ENCODE measurements around the gene KREMEN1.
"Not testable (repeated sequence)": the region's sequence is repeated elsewhere in the genome, so short reads cannot be mapped to it uniquely, and the experiment has no call there.

The KREMEN1 gene

DNA sequence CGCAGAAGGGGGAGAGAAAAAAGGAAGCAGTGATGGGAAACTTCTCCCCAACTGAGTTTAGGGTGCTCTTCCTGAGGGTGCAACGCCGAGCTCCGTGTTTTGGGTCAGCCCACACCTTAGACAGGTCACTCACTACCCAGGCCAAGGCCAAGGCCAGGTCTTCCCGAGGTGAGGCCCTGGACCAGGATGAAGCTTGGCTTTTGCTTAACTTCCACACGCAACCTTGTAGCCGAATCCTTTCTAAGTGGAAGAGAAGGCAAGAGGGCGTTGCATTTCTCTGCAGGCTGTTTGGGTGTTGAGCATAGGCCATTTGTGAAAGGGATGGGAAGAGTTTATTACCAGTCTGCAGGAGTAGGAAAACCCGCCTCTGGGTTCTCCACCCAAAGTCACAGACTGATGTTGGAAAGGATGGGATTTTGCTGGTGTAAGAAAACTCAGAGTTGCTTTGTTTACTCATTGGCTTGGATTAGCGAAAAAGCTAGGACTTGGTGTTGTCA lies 1.5 kb downstream of the KREMEN1 start:
- DNase-seq: no peak

DNA sequence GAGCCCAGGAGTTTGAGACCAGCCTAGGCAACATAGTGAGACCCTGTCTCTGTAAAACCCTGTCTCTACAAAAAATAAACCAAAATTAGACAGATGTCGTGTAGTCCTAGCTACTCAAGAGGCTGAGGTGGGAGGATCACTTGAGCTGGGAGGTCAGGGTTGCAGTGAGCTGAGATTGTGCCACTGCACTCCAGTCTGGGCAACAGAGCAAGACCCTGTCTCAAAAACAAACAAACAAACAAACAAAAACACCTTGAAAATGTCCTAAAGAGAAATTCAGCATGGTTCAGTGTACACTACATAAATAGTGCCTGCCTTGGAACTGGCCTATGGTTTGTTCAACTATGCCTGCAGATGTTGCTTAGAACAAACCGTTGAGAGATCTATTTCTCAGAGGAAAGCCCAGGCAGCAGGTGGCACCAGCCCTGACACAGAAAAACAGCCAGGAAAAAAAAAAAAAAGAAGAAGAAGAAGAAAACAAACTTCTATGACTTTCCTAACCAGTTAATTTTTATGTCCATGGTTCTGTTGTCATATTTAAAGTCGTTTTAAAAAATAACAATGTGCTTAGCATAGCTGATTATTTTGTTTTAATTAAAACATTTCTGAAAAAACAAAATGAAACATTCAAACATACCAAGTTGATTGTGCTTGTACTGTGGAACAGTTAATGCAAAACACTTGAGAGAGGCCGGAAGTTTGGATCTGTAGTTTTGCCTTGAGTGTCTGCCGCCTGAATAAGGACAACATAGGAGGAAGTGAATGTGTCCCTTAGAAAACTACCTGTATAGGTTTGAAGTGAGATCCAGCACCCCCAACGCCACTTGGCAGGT lies 5.4 kb downstream of the KREMEN1 start:
- DNase-seq: no peak

DNA sequence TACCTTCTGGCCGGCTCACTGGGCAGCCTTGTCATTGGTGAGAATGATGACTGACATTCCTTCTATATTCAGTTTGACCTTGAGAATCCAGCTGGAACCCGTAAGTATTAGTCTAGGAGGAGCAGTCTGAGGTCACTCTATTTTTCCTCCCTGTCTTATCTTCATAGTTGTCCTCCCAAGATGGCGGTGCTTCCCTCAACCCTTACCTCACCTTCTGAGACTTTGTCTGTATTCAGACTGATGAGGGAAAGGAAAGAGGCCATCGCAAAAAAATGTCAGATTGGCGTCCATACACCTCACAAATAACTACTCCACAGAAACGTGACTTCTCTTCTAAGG lies 6.0 kb downstream of the KREMEN1 start:
- no peak for DNase-seq

DNA sequence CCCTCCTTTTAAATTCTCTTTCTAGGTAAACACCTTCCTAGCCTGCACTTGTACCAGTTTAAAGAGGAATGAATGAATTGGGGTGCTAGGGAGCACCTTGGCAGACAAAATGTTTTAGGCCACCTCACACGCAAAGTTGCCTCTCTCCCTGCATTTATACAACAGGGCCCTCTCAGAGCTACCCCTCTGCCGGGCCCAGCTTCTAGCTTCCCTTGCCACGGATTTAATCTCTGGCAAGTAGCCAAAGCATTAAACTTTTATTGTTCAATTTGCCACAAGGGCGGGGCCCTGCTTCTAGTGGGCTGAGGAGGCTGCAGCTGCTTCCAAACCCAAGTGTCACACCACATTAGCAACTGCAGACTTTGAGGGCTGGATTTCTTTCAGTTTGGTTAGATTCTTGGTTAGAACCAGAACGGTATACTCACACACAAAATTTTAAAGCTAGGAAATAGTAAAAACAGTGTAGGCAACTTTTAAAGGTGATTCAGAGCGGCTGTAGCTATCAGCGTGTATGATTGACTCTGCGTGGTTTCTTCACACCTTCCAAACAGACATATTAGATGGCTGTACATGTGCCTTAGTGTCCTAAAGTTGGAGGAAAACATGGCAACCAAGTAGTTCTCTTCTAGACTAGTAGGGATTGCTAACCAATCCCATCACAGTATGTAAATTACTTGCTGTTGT lies 6.5 kb downstream of the KREMEN1 start:
- no peak for DNase-seq

DNA sequence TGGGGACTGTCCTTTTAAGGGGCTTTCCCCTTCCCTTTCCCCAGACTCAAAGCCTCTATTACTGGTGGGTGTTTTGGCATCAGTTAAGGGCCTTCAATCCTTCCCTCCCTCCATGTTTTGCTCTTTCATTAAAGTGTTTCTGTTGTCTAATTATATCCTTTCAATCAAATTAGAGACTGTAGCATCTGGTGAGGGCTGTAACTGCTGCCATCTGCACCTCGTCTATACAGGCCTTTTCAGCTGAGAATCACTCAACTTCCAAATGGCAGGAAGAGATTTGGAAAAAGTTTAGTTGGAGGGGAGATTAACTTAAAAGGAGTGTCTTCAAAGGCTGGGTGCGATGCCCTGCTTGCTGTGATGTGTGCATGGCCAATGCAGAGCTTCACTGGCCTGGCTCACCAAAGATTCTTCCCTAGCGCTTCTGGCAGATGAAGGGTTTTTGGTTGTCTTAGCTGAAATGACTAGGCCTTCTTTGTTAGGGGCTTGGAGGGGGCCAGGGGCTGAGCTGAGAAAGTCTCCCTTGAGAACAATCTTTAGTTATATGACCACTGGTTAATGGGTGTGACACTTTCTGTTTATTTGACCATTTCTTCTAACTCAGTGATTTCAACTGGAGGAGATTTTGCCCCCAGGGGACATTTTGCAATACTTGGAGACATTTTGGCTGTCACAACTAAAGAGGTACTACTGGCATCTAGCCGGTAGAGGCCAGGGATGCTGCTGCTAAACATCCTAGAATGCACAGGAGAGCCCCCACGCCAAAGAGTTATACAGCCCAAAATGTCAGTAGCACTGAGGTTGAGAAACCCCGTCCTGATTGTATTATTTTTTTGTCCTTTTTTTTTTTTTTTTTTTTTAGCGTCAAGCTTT lies 7.5 kb downstream of the KREMEN1 start:
- DNase-seq: no peak

DNA sequence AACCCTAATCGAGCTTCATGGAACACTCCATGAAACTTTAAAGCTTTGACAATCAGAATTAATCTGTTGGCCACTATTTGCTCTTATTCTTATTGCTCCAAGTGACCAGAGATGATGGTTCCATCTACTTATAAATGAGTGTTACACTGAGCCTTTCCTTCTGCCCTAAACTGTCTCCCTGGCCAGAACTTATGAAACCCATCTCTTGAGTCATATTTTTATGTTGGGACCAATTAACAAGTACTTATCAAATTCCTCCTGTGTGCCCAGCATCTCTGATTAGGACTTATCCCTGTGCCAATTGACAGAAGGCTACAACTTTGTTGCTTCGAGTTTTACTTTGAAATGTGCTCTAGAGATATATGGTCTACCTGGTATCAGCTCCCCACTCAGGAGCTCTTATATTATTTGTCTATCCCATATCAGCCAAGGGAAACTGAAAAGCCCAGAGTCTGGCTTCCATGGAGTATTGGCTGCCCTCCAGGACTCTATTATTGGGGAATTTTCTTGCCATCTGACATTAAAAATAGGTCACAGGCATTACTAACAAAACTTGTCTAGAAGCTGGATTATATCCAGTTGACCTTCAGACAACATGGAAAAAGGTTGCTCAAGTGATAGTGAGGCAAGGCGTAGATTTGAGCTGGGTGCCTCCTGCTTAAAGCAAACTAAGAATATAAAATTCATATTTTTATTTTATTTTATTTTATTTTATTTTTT lies 8.8 kb downstream of the KREMEN1 start:
- DNase-seq: no peak

DNA sequence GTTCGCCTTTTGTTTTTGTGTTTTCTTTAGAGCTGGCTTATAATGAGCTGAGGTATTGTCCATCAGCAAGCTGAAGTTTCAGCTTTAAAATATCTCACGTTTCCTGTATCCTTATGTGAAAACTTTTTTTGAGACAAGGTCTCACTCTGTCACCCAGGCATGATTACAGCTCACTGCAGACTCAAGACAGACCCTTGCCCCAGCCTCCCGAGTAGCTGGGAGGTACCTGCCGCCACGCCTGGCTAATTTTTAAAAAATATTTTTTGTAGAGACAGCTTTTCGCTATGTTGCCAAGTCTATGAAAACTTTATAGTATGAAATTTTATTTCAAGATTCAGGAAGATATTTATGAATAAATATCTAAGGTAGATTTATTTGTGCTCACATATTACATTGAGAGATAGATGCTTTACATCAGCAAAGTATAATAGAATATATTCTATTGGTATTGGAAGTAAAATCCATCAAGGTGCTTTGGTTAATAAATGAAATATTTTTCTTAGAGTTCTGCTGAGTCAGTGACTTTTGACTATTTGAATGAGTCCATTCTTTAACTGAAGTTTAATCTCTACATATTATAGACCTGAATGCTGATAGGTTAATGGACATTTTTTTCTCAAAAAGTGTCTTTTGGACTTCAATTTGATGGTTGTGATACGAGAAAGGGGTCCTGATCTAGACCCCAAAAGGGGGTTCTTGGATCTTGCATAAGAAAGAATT lies 10.2 kb downstream of the KREMEN1 start:
- DNase-seq: no peak

DNA sequence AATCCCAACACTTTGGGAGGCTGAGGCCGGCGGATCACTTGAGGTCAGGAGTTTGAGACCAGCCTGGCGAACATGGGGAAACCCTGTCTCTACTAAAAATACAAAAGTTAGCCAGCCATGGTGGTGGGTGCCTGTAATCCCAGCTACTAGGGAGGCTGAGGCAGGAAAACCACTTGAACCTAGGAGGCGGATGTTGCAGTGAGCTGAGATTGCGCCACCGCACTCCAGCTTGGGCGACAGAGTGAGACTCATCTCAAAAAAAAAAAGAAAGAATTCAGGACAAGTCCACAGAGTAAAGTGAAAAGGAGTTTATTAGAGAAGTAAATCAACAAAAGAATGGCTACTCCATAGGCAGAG lies 10.7 kb downstream of the KREMEN1 start:
- DNase-seq: not testable (repeated sequence)

DNA sequence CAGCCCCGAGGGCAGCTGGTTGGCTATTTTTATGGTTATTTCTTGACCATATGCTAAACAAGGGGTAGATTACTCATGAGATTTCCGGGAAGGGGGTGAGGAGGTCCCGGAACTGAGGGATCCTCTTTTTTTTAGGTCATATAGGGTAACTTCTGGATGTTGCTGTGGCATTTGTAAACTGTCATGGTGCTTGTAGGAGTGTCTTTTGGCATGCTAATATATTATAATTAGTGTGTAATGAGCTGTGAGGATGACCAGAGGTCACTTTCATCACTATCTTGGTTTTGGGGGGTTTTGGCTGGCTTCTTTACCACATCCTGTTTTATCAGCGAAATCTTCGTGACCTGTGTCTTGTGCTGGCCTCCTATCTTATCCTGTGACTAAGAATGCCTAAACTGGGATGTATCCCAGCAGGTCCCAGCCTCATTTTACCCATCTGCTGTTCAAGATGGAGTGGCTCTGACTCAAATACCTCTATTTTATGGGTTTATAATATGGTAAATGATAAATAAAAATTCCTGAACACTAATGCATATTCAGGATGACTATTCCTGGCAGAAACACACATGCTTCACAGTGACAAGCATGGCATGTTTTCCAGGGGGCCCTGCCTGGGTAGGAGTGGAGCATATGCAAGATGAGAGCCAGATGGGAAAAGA lies 11.2 kb downstream of the KREMEN1 start:
- DNase-seq: no peak

DNA sequence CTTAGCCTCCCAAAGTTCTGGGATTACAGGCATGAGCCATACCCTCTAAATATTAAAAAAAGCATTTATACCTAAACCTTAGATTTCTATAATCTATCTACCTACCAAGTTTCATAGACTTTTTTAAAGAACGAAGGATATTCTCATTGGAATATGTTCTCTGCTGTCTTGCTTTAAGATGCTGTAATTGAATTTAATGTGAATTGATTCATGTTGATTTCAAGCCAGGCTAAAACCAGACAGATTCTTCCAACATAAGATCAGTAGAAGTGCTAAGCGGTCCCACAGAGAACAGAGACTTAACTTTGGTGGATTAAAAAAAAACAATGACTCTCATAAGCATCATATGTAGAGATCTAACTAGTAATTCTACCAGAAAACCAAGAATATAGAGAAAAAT lies 14.2 kb downstream of the KREMEN1 start:
- DNase-seq: no peak

DNA sequence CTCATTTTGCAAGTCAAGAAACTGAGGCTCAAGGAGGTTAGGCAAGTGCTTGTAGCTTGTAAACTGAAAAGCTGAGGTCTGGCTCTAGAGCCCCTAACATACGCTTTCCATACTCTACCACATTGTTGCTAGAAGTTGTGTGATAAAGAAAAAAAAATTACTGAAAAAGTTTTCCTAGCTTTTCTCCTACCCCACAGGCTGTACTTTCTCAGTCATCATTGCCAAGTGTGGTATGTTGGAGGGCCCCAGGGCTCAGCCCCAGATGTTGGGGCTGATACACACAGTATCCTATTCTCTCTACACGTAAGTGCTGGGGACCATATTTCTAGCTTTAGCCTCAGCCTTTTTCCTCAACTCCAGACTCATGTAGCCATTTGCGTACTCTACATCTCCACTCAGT lies 16.0 kb downstream of the KREMEN1 start:
- DNase-seq: no peak

DNA sequence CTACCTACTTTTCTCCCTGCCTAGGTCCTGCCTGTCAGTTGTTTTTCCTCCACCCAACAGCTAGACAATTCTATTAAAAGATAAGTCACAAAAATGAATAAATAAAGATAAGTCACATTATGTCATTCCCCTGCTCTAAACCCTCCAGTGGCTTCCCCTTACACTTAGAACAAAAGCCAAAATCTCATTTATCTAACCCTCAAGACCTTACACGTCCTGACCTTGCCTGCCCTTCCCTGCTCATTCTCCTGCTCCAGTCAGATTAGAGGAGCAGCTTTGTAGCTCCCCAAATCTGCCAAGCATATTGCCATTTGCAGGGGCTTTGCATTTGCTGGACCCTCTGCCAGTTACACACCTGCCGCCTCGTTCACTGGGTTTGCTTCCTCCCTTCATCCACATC lies 16.7 kb downstream of the KREMEN1 start:
- DNase-seq: no peak

DNA sequence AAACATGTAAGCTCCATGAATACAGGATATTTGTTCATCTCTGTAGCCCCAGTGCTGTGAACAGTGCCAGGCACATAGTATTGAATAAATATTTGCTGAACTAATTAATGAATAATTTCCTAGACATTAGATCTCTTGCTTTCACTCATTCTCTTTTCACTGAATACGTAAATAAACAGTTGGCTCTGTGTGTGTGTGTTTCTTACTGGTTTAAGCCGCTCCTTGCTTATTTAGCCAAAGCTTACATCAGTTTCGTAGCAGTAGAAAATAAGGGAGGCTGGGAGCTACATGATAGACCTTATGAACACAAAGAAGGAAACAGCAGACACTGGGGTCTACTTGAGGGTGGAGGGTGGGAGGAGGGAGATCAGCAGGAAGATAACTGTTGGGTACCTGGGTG lies 17.2 kb downstream of the KREMEN1 start:
- DNase-seq: no peak

DNA sequence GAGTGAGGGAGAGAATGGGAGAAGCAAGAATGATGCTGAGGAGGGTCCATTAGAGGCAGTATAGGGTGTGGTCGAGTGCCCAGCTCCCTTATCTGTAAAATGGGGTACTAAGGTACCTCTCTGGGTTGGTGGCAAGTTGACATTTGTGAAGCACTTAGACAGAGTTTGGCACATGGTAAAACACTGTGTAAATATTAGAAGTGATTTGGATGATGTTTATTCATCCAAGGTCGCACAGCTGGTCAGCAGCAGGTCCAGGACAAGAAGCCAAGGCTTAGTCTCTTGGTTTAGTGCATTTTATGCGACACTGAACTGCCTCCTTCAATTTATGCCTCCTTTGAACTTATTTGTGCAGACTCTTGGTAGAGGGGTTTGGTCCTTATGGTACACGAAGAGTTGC lies 19.4 kb downstream of the KREMEN1 start:
- no peak for DNase-seq

DNA sequence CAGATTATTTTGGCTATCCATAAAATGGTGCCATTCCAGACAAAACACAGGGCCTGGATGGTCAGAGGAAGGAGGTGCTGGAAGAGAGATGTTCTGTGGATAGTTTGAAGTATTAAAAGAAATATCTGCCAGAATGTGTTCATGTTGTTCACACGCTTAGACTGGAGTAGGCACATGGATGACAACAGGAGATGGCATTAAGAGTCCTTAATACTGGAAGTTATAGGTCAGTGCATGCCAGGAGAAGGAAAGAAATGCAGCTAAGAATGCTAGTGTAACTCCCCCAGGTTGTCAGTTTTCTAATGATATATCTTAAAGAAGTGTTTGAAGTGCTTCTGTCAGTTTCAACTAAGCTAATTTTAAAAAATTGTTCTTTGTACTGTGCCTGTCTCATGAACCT lies 20.2 kb downstream of the KREMEN1 start:
- DNase-seq: no peak

DNA sequence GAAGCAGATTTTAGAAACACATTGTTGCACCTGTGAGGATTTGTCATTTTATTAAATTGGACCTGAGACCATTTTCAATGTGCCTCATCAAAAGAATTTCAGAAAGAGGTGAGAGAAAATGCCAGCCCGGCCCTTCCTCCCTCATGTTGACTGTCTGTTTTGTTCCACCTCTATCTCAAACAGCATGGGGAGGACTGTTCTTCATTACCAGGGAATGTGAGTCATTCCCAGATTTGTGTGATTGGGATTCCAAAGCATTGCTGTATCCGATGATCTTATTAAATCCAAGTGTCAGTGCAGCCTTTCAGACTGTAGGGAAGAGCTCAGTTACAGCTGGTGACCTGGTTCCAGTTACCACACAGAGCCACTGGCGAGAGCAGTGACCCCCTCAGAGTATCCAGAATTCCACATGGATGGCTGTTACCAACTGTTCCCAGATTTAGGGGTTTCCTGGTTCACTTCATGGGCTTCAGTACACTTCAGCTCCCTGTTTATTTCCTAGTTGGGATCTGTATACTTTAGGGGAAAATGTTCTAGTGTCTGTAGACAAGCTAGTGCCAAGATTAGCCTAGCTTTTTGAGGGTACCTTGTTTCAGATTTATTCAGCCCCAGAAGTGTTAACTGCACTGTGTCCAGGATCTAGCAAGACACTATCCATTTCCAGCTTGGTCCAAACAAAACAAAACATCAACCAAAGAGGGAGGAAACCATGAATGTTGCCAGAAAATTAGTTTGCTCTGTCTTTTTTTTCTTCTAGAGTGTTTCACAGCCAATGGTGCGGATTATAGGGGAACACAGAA lies 20.9 kb downstream of the KREMEN1 start:
- peak; percentile 27 for DNase-seq

DNA sequence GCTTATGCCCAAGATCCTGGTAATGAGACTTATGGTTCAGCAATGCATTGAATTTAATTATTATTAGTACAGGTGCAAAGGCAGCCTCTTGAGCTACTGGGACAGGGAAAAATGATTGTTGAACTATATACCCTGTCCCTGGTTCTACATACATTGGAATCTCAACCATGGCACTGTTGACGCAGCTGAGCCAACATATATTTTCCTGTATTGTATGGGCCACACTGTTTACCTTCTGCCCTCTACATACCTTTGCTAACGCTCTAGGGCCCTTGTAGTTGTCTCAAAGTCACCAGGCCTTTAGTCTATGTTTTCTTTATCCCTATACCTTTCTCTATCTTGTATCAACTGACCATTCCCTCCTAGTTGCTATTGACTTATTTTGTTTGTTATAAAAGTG lies 22.6 kb downstream of the KREMEN1 start:
- DNase-seq: no peak

DNA sequence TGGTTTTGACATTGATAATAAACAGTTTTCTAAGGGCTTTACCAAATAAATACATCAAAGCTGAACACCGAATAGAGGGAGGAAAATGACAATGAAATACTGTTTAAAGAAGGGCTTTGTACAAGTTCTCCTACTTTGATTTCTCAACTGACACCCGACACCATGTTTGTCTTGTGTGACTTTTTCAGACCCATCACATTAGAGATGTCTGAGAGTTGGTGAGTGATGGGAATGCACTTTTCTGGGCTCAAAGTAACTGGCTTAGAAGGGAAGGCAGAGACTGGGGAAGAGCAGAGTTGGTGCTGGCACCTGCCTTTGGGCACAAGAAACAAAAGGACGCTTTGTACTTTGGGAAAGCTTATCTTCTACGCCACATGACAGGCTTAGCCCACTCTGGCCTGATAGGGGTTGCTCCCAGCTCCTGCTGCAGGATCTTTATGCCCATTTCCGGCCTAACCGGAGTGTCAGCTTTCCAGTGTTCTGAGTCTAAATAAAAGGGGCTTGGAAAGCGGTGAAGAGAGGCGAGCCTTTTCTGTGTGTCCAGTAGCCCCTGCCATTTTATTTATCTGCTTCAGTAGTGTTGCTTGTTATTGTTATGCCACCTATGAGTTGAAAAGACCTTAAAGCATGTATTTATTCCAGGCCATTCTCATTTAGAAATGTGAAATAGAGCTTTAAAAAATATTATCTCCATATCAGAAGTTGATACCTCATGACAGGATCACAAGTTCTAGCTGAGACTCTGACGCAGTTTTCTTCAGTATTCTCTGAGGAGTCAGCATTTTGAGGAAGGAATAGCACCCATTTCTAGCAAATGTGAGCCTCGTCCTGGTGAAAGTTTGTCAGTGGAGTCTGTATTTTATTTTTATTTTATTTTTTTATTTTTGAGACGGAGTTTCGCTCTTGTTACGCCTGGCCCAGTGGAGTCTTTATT lies 24.2 kb downstream of the KREMEN1 start:
- DNase-seq: peak; percentile 50

DNA sequence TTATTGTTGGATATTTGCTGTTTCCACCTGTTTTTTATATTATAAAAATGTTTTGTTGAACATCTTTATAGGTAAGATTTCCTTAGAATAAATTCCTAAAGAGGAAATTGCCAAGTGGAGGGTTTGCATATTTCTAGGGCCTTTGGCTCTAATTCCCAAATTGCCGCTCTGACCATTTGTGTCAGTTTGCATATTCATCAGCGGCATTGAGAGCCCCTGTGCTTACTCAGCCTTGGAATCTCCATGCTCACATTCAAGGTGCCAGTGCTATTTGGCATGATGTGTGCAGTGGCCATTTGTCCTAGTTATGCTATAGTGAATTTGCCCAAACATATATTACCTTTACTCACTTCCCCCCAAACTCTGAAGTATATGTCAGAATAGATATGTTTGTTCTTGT lies 25.5 kb downstream of the KREMEN1 start:
- no peak for DNase-seq
